Measurements from ENCODE around the gene SLC17A9.

SLC17A9 gene

GRCh38 chr20:62967149-62967501 lies 14.6 kb downstream of the SLC17A9 start:
- no peak for DNase-seq (ENCODE audit: low read depth)
- TF ChIP-seq, protein P1, sequence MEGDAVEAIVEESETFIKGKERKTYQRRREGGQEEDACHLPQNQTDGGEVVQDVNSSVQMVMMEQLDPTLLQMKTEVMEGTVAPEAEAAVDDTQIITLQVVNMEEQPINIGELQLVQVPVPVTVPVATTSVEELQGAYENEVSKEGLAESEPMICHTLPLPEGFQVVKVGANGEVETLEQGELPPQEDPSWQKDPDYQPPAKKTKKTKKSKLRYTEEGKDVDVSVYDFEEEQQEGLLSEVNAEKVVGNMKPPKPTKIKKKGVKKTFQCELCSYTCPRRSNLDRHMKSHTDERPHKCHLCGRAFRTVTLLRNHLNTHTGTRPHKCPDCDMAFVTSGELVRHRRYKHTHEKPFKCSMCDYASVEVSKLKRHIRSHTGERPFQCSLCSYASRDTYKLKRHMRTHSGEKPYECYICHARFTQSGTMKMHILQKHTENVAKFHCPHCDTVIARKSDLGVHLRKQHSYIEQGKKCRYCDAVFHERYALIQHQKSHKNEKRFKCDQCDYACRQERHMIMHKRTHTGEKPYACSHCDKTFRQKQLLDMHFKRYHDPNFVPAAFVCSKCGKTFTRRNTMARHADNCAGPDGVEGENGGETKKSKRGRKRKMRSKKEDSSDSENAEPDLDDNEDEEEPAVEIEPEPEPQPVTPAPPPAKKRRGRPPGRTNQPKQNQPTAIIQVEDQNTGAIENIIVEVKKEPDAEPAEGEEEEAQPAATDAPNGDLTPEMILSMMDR (IDR thresholded peaks at IDR 0.05; ENCODE audit: insufficient read depth, low read depth, low read length, missing control alignments), result no peak

GRCh38 chr20:62967628-62968351 lies 15.3 kb downstream of the SLC17A9 start:
- TF ChIP-seq, protein P1 (IDR thresholded peaks at IDR 0.05; ENCODE audit: insufficient read depth, low read depth, low read length, missing control alignments), result no peak
- no peak overlapping the region for H3K4me3 ChIP-seq (ENCODE audit: low read length)
- DNase-seq (ENCODE audit: low read depth), result no peak

More at GRCh38 chr20:62967149-62967501, 14.6 kb downstream of the SLC17A9 start:
- no peak overlapping the region for H3K4me3 ChIP-seq (ENCODE audit: low read length)

DNA sequence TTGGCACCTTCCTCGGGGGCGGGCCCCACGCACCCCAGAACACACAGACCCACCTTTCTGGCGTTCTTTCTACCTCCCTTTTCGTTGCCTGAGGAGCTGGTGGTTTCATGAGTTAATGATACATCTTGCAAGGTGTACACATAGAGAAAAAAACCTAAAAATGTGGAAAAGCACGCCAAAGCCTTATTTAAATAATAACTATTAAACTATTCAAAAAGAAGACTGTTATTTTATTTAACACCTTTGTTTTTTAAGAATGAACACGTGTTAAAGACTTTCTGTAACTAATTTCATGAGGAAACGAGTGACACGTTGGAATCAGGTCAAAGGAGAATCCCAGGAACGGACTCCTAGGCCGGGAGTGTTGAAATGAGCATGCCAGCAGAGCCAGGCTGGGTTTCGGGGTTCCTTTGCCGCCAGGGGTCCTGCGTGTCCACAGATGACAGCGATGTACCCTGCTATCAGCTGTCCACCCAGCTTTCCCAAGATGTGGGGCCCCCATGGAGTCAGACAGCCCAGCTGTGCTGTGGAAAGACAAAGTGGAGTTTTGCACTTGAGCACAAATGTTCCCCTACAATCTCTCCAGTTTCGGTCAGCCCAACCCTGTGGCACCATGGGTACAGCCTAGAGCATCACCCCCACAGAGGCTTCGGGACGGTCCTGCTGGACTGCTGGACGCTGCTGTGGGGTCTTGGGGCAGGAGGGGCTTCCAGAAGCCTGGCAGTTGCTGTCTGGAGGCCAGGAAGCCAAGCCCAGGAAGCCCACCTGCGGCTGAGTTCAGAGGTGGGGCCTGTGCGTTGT lies 16.1 kb downstream of the SLC17A9 start:
- no peak for DNase-seq (ENCODE audit: low read depth)

GRCh38 chr20:62969179-62969760 lies 16.8 kb downstream of the SLC17A9 start:
- DNase-seq (ENCODE audit: low read depth), result no peak
- no peak overlapping the region for H3K4me3 ChIP-seq (ENCODE audit: low read length)
- TF ChIP-seq, protein P1 (IDR thresholded peaks at IDR 0.05; ENCODE audit: insufficient read depth, low read depth, low read length, missing control alignments), result no peak

More for the DNA sequence above, 16.1 kb downstream of the SLC17A9 start:
- no peak overlapping the region for H3K4me3 ChIP-seq (ENCODE audit: low read length)
- TF ChIP-seq, protein P1 (IDR thresholded peaks at IDR 0.05; ENCODE audit: insufficient read depth, low read depth, low read length, missing control alignments), result no peak

GRCh38 chr20:62969939-62970306 lies 17.4 kb downstream of the SLC17A9 start:
- TF ChIP-seq, protein P1 (IDR thresholded peaks at IDR 0.05; ENCODE audit: insufficient read depth, low read depth, low read length, missing control alignments), result no peak
- H3K4me3 ChIP-seq (ENCODE audit: low read length), result no peak overlapping the region
- no peak for DNase-seq (ENCODE audit: low read depth)

- no peak overlapping the region for H3K4me3 ChIP-seq (ENCODE audit: low read length)
- TF ChIP-seq, protein P1 (IDR thresholded peaks at IDR 0.05; ENCODE audit: insufficient read depth, low read depth, low read length, missing control alignments), result no peak
- no peak for DNase-seq (ENCODE audit: low read depth)
Measured at GRCh38 chr20:62970307-62971210, 18.1 kb downstream of the SLC17A9 start.
